DMS53 treated with DMSO at 0.1 percent for 48 hours (cell line): ENCODE data around the gene ARHGEF7.

Experiments used
- DNase-seq: peaks from one replicate; lab custom pipeline; 2025; ENCODE audit not compliant: unreplicated experiment; lab: John Stamatoyannopoulos, UW

Gene ARHGEF7

DNA sequence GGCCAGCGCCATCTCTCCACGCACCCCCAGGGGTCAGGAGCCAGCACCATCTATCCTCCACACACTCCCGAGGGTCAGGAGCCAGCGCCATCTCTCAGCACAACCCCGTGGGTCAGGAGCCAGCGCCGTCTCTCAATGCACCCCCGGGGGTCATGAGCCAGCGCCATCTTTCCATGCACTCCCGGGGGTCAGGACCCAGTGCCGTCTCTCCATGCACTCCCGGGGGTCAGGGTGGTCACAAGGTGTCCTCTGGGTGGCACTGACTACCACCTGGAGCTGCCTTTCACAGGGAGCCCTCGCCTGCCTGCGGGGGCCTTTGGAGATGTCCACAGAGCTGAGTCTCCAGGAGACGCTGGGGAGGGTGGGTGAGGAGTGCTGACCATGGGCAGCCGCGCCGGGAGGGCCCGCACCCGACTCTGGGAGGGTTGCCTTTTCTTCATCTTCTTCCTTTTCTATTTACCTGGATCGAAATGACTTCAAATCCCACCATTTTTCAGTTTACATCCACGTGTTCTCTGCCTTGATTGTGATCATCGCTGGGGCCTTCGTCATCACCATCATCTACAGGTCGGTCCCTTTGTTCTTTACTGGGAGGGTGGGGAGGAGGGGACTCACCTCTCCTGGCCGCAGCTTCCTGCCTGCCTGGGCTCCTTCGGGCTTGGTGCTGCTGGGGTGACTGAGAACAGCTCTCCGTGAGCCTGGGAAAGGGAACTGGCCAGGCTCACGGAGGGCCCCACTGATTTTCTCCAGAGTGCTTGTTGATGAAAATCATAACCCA, 224.4 kb downstream of the ARHGEF7 start:
- no peak for DNase-seq

DNA sequence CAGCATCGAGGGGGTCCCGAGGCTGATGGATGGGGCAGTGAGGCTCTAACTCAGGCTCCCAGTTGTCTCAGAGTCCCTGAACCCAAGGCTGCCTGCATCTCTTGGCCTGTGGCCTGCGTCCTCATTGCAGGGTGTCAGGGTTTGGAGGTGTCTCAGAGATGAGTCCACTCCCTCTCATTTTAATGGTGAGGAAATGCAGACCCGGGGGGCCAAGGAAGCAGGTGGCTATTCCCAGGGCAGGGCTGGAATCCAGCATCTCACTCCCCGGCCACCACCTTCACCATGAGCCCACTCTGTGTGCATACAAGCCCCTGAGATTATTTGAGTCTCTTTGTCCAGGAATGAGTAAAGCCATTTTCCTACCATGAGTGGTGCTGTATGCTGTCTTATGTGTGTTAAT, 226.8 kb downstream of the ARHGEF7 start:
- no peak for DNase-seq

DNA sequence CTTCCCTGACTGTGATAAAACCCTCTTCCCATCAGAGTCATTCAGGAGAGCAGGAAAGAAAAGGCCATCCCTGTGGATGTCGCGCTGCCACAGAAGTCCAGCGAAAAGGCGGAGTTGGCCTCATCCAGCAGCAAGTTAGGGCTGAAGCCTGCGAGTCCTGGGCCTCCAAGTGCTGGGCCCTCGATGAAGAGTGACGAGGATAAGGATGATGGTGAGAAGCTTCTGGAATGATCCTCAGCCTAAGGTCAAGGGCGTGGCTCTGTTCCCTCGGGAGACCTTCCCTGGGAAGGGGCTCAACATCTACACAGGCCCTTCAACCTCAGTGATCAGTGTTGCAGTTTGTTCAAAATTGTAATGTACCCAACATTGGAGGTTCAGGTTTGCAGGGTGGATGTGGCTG, 227.6 kb downstream of the ARHGEF7 start:
- DNase-seq: no peak

DNA sequence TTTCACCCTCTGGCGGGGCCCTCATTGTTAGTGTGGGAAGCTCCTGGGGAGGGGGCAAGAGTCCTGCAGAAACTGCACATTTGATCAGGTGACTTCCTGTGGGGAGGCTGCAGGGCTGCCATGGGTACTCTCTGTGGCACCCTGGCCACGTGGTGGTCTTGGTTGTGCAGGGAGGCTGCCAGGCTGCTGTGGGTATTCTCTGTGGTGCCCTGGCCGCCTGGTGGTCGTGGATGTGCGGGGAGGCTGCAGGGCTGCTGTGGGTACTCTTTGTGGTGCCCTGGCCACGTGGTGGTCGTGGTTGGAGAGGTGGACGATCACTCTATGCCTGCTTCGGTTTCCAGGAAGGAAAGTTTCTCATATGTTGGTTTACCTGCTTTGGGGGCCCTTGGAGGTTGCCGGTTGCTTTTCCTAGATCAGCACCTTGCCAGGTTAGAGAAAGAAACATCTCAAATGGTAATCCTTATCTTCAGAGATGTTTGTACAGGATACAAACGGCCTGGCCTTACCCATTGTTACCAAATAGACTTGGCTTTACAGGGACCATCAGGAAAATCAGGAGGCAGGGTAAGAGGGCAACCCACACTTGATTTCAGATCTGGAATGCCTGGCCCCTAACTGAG, 228.2 kb downstream of the ARHGEF7 start:
- DNase-seq: no peak

DNA sequence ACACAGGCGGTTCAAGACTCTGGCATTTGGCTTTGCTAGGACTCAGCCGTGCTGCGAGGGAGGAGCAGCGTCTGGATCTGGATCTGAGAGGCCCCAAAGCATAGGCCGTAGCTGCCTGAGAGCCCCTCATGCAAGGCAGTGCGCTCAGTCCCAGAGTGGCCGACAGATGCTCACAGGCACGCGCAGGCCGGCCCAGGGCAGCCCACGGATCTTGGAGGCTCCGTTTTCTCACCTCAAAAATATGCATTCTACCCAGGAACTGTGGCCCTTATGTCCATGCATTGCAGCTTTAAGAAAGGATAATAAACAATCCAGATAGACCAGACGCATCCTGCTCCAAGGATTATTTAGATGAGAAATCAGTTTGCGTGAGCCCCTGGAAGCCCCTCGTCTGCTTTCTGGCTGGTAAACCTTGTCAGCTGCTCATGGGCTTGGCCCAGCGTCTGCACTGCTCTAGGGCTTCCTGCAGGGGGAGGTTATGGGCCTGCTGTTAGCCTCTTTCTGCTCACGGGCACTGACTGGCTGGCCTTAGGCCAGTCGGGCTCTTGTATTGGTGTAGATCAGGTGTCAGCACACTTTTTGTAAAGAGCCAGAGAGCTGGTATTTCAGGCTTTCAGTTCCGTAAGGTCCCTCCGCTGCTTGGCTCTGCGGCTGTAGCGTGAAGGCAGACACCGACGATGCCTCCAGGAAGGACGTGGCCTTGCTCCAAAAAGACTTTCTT, 229.5 kb downstream of the ARHGEF7 start:
- peak; percentile 0 for DNase-seq

DNA sequence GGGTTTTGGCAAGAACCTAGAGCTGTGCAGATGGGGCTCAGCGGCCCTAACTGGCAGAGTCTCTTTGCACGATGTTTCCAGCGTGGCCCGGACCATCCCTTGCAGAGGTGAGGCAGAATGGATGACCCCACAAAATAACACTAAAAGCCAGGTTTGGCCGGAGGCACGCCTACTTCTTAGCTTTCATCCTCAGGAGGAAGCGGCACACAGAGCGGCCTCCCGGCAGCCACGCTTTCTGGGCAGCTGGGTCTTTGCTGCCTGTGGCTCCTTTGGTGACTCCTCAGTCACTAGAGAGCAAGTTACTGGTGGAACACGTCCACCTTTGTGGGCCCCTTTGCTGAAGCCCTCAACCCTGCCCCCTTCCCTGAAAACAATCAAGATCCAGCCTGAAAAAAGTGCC, 230.6 kb downstream of the ARHGEF7 start:
- DNase-seq: no peak

DNA sequence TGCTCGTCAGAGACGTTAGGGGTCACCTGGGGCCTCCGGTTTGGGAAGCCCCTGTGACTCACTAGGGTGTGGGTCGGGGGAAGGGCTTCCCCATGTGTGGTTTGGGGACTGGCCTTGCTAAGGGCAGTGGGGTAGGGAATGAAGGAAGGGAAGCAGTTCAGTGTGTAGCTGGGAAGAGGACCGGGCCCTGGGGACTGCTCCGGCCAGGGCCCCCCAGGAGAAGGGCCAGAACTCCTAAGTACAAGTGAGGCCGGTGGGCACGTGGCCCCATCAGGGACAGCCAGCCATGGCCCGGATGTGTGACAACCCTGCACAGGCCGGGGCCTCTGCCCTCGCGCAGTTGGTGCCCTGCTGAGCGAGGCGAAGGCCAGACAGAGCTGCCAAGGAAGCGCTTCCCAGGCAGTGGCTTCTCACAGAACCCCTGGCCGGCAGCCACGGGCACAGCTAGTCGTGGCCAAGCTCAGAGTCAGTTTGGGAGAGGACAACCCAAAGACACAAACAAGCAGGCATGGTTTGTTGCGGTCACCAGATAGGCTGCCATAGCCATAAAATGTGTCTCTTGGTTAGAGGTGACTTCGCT, 231.1 kb downstream of the ARHGEF7 start:
- DNase-seq: no peak

DNA sequence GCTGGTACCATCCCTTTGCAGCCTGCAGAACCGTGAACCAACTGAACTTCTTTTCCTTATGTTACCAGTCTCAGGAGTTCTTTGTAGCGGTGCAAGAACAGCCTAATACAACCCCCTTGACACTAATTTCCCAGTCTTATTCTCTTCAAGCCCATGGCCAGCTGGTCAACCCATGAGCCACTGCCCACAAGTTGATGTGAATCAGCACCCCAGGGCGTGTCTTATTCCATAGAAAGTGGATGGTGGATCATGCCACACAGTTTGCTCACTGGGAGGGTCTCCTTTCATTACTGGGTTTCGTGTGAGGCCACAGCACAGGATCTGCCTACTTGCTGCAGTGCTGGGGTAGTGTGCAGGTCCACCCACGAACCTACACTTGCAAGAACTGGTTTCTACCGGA, 232.3 kb downstream of the ARHGEF7 start:
- no peak for DNase-seq

DNA sequence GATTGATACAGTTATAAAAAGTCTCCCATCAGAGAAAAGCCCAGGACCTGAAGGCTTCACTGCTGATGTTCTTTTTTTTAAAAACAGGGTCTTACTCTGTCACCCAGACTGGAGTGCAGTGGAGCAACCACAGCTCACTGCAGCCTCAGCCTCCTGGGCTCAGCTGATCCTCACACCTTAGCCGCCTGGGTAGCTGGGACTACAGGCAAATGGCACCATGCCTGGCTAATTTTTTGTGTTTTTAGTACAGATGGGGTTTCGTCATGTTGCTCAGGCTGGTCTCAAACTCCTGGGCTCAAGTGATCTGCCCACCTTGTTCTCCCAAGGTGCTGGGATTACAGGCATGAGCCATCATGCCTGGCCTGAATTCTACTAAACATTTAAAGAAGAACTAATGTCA, 238.4 kb downstream of the ARHGEF7 start:
- DNase-seq: no peak

DNA sequence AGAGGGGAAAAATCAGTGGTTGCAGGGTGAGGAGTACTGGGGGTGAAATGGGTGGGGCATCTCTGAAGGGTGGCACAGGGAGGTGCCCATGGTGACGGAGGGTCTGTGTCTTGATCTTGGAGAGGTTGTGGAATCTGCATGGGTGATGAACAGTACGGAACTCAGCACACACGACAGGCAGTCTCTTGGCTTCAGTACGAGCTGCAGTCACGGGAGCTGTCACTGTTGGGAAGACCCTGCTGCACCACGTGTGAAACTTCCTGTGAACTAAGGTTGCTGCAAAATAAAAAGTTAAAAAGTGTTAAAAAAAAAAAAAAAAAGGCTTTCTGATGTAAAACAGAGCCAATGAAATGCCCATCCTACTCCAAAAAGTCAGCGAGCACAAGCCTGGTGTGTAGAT, 239.7 kb downstream of the ARHGEF7 start:
- DNase-seq: no peak
